CD4-positive, alpha-beta T cell treated with Interleukin-6 for 4 hours (primary cell): ENCODE data around the gene AP1G1.
A peak's percentile ranks its signal among the peaks of the same experiment; 100 is the strongest.

Experiments
- DNase-seq: peaks from one replicate; pipeline ENCODE4 v3.0.0-alpha.2; 2020; ENCODE audit warnings: mixed read lengths

The AP1G1 gene

GRCh38 chr16:71754108-71754507, 54.5 kb downstream of the AP1G1 start:
- DNase-seq, result no peak

GRCh38 chr16:71748226-71748625, 60.4 kb downstream of the AP1G1 start:
- no peak for DNase-seq

- peak; percentile 28 for DNase-seq
These were observed 62.1 kb downstream of the AP1G1 start for GRCh38 chr16:71746442-71747046.

DNA sequence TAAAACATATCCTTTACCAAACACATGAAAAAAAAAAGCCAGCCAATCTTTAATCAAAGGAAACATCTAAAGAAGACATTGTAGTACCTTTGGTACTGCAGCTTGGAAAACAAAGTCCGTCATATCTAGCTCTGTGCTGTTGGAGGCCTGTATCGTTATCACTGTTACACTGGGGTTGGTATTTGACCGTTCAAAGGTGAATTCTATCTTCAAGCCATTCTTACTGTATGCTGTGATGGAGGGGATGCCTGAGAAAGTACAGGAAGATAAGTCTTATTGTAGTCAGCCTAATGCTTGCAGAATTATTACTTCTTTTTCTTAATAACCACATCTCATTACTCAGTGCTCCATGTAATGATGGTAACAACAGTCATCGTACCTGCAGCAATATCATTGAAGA, 69.8 kb downstream of the AP1G1 start:
- DNase-seq, result no peak

DNA sequence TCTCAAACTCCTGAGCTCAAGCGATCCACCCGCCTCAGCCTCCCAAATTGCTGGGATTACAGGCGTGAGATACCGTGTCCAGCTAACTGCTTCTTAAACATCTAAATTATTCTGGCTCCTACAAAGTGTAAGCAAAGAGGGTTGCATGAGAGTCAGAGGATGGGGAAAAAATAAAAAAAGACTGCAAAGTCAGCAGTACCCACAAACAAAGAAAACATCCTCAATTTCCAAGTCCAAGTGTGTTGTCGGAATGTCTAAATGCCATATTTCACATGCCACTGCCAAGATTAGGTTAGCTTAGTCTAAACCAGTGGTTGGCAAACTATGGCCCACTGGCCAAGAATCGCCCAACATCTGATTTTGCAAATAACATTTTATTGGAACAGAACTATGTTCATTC, 71.1 kb downstream of the AP1G1 start:
- no peak for DNase-seq

DNA sequence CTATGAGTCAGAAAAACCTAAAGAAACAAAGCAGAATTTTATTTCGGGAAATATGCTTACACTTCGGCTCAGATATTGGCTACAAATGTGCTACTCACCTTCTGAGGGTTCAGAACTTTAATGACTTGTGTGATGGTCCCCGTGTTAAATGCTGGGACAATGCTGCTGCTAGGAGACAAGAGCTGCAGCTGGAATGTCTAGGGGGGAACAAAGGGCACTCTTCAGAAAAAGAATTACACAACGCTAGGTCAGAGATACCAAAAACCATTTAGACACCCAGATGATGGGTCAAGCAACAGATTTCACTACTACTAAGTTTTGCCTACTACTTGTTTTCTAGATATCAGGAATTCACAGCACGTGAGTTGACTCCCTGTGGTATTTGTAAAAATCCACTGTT, 74.1 kb downstream of the AP1G1 start:
- DNase-seq, result no peak

GRCh38 chr16:71732587-71732986, 76.0 kb downstream of the AP1G1 start:
- no peak for DNase-seq

DNA sequence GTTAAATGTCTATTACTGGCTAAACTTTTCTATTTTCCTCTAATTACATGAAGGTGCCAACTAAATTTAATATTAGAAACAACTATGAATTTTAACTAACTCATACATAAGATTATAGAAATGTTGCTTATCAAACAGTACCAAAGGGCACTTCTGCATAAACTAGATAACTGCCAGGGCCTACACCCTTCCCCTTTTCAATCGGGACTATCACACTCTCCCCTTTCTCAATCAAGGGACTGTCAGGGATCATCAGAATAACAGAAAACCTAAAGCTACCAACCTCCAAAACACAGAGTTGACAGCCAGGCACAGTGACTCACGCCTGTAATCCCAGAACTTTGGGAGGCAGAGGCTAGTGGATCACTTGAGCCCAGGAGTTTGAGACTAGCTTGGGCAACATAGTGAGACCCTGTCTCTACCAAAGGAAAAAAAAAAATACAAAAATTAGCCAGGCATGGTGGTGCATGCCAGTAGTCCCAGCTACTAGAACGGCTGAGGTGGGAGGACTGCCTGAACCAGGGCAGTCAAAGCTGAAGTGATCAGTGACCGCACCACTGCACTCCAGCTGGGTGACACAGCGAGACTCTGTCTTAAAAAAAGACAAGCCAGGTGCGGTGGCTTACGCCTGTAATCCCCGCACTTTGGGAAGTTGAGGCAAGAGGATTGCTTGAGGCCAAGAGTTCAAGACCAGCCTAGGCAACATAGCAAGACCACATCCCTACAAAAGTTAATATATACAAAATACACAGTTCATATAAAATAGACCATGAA, 80.9 kb downstream of the AP1G1 start:
- DNase-seq, result no peak

GRCh38 chr16:71726476-71727315, 81.9 kb downstream of the AP1G1 start:
- no peak for DNase-seq

- DNase-seq, result no peak
These were observed 84.3 kb downstream of the AP1G1 start, which contains the start of gene PHLPP2 for GRCh38 chr16:71724320-71724751. Gene PHLPP2 (minus strand): TSS chr16:71724701. CDS start chr16:71714795, 9,906 bp downstream.

- peak; percentile 83 for DNase-seq
These were observed 84.9 kb downstream of the AP1G1 start for GRCh38 chr16:71723537-71724319.

GRCh38 chr16:71722801-71723536, 85.7 kb downstream of the AP1G1 start:
- peak; percentile 53 for DNase-seq

- DNase-seq, result no peak
These were observed 87.4 kb downstream of the AP1G1 start for GRCh38 chr16:71721066-71721740.

DNA sequence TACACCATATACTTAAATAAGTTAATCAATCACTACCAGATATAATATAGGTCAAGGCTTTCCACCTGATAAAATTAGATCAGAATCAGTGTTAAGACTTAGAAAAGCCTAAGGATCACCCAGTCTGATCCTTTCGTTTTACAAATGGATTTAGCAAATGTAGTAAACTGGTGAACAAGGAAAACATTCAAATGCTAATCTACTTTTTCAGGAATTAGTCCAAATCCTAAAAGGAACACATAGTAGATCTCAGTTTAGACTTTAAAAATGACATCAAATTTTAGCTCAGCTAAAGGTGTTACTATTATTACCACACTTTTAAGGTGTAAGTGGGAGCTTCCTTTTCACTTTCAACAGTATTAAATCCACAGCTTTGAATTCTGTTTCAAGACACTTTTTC, 96.1 kb downstream of the AP1G1 start:
- no peak for DNase-seq

DNA sequence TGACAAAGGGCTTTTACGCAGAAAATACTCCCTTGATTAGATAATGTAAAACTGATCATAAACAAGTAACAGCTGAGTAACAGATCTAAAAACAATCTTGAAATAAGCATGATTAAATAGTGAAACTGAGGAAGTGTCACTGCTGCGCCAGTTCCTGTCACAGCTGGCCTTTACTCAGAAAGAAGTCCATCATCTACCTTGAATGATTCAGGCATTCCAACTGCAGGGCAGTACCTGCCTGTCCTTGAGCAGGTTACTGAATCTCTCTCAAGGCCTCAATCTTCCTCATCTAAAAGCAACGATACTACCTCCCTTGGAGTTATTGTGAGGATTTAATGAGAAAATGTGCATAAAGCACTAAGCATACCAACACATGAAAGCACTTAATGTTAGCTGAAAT, 96.8 kb downstream of the AP1G1 start:
- DNase-seq, result no peak

- no peak for DNase-seq
These were observed 99.3 kb downstream of the AP1G1 start for GRCh38 chr16:71709229-71709781.

GRCh38 chr16:71708696-71709095, 99.9 kb downstream of the AP1G1 start:
- no peak for DNase-seq

GRCh38 chr16:71707199-71707598, 101.4 kb downstream of the AP1G1 start:
- DNase-seq, result no peak

- DNase-seq, result no peak
These were observed 102.6 kb downstream of the AP1G1 start for GRCh38 chr16:71706046-71706445.

- DNase-seq, result no peak
These were observed 105.3 kb downstream of the AP1G1 start for GRCh38 chr16:71703333-71703732.

DNA sequence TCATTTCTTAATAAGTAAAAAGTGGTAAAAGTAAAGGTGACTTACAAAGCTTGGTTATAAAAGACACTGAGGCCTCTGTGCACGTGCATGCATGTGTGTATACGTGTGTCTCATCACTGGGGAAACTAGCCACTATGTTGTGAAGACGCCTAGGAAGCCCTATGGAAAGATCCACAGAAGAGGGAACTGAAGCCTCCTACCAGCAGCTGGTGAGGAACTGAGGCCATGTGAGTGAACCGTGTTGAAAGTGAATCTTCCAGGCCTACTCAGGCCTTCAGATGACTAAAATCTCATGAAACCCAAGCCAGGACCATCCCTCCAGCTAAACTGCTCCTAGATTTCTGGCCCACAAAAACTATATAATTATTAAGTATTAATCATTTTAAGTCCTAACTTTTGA, 107.8 kb downstream of the AP1G1 start:
- DNase-seq, result no peak
